Measurements from ENCODE around the gene SCN11A. TPM values are rescaled to one million over a fixed set of nuclear protein-coding genes. Genes with fewer than 3 reads are reported as not detected.

The SCN11A gene
- total RNA-seq, 1 donor from 2014 or later: 0.05 TPM

DNA sequence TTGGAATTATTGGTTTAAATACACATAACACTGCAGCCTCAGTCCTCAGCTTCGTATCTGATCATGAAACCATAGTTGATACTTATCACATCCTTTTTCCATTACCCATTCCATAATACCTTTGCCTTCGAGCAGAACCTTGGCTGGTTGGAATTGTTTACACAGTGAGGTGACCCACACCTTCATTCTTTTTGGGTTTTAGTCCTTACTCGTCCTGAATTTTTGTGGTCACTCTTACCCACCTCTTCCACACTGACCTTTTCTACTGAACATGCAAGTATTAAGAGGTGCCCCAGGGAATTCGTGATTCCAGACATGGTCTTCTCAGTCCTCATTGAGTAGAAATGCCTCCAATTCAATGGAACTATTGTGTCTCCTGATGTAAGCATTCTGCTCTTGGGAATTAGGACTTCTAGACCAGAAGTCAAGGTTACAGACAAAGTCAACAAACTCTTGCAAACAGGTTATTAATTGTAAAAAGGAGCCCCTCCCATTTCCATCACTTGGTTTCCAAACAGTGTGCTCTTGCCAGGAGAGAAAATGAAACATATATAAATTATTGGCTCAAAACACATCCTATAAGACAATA, 37.7 kb downstream of the SCN11A start:
- no peak for DNase-seq (ENCODE audit: low spot score)
- intact Hi-C loops (cut with DNase I): no loop called here

DNA sequence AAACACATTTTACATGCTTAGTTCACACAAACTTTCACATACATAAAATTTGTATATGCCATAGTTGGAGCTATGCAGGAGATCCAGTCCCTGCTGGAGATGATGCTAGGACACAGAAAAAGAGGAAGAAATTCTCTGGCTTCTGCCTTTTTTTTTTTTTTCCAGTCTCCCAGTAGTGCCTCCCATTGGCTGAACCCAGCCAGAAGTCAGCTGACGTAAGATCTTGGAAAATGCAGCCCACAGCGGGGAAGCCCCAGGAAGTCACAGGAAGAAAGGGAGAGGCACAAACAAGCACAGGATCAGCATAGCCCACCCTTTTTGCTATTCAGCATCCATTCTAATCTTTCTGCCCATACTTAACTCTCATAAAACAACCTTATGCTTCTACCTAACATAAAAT, 38.5 kb downstream of the SCN11A start:
- intact Hi-C loops (cut with DNase I): no loop called here
- no peak for DNase-seq (ENCODE audit: low spot score)

DNA sequence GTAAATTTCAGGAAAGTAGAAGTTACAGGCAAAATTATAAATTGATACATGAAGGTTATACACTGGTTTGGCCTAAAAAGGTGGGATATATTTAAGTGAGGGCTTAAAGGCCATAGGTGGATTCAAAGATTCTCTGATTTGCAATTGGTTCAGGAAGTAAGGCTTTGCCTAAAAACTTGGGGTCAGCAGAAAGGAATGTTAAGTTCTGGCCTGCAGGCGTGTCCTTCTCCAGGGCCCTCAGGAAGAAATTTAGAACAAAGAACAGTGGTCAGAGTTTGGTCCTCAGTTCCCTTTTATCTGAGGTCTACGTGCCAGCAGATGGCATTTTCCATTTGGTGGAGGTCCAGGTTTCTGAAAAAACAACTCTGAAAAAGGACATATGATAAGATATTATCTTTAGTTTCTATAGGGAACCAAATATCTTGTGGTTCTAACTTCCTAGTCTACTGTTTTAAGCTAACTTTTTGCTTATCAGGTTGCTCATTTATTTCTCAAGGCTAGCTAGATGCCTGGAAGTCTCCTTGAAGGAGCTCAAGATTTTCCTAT, 40.5 kb downstream of the SCN11A start:
- intact Hi-C loops (cut with DNase I): no loop called here
- DNase-seq (ENCODE audit: low spot score): no peak

DNA sequence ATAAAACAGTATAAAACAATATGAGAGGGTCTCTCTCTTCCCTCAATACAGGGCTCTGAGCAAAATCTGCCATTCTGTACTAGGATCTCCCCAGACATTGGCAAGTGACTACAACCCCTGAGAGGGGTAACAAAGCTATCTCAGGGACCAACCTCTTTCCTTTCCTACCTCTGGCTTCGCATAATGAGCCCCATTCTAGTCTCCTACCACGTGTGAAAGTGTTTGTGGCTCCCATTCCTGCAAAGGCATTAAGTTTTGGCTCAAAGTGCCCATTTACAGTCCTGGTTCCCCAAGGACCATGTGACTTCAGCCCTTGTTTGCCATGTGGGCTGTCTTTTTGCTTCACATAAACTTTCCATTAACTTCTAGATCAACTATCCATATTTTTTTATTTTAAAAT, 46.4 kb downstream of the SCN11A start:
- no peak for DNase-seq (ENCODE audit: low spot score)
- intact Hi-C loops (cut with DNase I): loop anchor here (10.0 kb wide), 1 partner anchor 480 kb away; no protein-coding TSS in a partner anchor

Other genes starting within 250 kb of the SCN11A start
- gene SCN10A, start 235.7 kb downstream of the SCN11A start, total RNA-seq: 0.08 TPM
- gene WDR48, start 72 bp upstream of the SCN11A start, total RNA-seq: 24.5 TPM
- 45.9 TPM for gene GORASP1, start 55.7 kb upstream of the SCN11A start, total RNA-seq
- gene TTC21A, start 55.7 kb upstream of the SCN11A start, total RNA-seq: 3.0 TPM
- 11.5 TPM for gene CSRNP1, start 101.6 kb upstream of the SCN11A start, total RNA-seq
- 1,123 TPM for gene XIRP1, start 140.7 kb upstream of the SCN11A start, total RNA-seq
- gene CX3CR1, start 228.1 kb upstream of the SCN11A start, total RNA-seq: 1.3 TPM